GDM1 (cell line): ENCODE measurements around the gene TLE2.

Experiments
- DNase-seq: peaks from one replicate; lab custom pipeline; 2025; lab: John Stamatoyannopoulos, UW

Gene TLE2

DNA sequence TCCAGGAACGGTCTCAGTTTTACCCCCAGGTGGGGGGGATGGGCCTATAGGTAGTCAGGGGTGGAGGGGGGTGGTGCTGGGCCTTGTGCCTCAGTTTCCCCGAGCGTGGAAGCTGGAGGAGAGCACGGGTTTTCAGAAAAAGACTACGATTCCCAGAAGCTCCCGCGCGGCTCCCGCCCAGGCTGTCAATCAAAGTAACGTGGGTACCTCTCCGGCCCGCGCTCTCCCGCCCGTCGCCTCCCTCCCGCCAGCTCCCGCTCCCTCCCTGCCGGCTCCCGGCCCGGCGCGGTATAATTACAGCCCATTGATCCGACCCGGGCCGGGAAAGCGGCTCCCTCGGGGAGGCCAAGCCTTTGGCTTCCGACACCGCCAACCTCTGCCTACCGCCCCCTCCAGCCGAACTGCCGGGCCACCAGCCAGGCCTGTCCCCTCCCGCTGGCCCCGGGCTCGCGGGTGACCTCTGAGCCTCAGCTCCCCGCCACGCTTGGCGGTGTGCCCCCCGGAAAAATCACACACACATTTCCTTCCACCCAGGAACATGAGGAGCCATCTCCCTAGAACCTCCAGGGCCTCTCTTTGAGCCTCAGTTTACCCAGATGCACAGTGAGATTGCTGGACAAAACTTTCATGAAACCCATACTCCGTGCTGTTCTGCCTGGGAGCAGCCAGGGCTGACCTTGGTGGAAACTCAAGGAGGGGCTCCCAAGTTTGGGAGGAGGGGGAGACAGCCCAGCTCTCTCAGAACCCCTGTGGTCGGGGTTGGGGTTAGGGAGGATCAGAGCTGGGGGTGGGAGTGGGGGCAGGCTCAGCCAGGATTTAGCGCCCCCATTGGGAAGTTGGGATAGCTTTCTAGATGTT is 7.3 kb upstream of the TLE2 start:
- DNase-seq, result peak; percentile 77

GRCh38 chr19:3035542-3036118 is 6.5 kb upstream of the TLE2 start:
- DNase-seq, result peak; percentile 98

GRCh38 chr19:3034656-3035541 is 5.8 kb upstream of the TLE2 start:
- peak; percentile 51 for DNase-seq

DNA sequence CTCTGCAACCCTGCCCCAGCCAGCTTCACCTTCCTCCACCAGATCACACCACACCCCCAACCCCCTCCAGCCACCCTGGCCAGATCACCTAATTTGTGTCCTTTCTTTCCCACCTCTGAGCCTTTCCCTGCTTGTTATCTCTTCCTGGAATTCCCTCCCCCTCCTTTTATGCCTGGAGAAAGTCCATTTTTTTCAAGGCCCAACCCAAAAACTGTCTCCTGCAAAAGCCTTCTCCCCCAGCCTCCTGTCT is 5.3 kb upstream of the TLE2 start:
- DNase-seq, result no peak

GRCh38 chr19:3033595-3034405 is 4.7 kb upstream of the TLE2 start:
- DNase-seq, result no peak

- DNase-seq, result no peak
Observed at GRCh38 chr19:3031607-3031867, 2.5 kb upstream of the TLE2 start.

- DNase-seq, result no peak
Observed at GRCh38 chr19:3028305-3029064, 595 bp downstream of the TLE2 start.

DNA sequence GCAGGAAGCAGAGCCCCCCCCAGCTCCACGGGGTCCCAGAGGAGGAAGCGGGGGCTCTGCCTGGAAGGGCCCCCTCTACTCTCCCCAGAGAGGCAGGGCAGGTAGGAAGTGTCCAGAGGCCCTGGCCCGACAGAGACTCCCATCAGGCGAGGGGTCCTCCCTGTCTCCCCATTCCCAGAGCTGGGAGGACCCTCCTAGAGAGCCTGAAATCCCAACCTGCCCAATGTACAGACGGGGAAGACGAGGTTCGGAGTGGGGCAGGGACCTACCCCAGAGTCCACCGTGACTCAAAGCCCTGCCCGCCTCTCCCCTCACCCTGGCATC is 1.1 kb downstream of the TLE2 start:
- no peak for DNase-seq

DNA sequence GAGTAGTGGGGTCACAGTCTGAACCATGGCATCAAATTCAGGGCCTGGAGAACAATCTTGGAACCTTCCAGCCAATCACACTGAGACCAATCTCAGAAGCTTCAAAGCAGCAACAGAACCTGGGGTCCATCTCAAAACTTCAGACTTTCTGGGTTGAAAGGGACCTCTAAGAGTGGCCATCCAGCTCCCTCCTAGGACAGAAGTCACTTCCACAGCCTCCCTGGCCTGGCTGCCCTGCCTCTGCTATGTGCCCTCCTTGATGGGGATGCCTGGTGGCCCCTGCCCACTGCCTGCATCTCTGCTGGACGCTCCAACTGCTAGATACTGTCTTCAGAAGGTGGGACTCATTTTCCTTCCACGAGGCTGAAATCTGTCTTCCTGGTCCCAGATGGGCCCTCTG is 1.8 kb downstream of the TLE2 start:
- no peak for DNase-seq

DNA sequence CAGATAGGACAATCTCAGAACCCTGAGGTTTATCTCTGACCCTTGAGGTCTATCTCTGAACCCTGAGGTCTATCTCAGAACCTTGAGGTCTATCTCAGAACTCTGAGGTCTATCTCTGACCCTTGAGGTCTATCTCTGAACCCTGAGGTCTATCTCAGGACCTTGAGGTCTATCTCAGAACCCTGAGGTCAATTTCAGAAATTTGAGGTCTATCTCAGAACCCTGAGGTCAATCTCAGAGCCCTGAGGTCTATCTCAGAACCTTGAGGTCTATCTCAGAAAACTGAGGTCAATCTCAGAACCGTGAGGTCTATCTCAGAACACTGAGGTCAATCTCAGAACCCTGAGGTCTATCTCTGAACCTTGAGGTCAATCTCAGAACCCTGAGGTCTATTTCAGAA is 2.3 kb downstream of the TLE2 start:
- DNase-seq, result no peak

GRCh38 chr19:3025549-3025886 is 3.6 kb downstream of the TLE2 start:
- DNase-seq, result no peak

DNA sequence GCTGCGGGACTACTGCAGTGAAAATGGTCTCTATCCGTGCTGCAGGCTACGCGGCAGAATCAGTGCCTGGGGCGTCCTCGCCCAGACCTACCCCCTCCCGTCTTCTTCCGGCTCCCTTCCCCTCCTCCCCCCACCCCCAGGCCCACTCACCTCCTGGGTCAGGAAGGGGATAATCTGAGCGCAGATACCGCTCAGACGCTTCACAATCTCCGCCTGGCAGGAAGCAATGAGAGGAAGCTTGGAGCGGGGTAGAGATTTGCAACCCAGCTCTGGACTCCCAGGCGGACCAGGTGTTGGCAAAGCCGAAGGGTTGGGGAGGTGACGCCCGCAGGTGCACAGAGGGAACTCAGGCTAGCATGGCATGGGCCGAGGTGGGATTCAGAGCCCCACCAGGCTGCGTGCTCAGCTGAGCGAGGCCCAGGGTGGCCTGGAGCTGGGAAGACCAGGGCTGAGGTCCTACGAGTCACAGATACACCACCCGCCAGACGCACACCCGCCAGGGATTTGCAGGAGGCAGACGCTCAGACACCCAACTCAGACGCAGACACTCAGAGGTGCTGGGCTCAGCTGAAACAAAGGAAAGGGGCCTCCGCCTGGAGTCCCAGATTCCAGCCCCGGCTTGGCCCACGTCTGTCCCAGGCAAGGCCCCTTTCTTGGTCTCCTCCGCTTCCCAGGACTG is 4.1 kb downstream of the TLE2 start:
- DNase-seq, result no peak

GRCh38 chr19:3024509-3024869 is 4.6 kb downstream of the TLE2 start:
- DNase-seq, result no peak

DNA sequence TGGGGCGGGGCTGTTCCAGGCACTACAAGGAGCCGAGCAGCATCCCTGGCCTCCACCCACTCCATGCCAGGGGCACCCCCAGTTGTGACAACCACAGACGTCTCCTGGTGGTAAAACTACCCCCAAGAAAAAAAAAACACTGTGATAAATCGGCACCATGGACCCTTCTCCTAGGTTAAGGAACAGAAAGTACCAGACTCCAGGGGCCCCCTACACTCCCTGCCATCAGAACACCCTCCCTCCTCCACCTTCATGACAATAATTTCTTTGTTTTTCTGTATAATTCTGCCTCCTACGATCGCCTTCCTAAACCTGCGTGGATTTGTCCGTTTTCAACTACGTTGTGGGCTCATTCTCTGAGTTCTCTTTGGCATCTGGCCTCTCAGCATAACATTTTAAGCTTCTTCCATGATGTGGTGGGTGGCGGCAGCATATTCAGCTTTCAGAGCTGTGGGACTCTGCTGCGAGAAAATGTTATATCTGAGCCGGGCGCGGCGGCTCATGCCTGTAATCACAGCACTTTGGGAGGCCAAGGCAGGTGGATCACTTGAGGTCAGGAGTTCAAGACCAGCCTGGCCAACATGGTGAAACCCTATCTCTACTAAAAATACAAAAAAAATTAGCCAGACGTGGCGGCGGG is 8.6 kb downstream of the TLE2 start:
- no peak for DNase-seq

DNA sequence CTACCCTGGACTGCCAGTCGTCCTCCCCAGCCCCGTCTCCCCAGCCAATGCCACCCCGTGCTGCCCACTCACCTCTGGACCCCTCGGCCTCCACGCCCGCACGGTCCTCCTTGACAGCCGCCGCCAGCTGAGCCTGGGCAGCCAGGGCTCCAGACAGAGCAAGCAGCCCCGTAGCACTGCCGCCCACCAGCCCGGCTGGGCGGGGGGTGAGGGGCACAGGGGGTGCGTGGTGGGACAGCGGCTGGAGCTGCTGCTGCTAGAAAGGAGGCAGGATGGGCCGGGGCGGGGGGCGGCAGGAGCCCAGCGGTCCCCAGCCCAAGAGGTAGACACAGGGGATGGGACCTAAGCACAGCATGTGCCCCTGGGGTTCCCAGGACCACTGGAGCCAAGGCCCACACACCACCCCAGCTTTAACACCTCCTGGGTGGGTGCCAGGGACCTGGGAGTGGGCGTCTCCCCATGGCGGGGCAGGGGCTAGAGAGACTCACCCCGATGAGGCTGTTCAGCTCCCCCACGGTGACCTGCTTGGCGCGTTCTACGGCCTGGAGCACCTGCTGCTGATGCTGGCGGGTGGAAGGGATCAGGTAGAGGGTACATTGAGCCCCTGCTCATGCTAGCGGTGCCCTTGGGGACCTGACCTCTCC is 9.7 kb downstream of the TLE2 start:
- no peak for DNase-seq

GRCh38 chr19:3017923-3018322 is 11.2 kb downstream of the TLE2 start:
- no peak for DNase-seq

DNA sequence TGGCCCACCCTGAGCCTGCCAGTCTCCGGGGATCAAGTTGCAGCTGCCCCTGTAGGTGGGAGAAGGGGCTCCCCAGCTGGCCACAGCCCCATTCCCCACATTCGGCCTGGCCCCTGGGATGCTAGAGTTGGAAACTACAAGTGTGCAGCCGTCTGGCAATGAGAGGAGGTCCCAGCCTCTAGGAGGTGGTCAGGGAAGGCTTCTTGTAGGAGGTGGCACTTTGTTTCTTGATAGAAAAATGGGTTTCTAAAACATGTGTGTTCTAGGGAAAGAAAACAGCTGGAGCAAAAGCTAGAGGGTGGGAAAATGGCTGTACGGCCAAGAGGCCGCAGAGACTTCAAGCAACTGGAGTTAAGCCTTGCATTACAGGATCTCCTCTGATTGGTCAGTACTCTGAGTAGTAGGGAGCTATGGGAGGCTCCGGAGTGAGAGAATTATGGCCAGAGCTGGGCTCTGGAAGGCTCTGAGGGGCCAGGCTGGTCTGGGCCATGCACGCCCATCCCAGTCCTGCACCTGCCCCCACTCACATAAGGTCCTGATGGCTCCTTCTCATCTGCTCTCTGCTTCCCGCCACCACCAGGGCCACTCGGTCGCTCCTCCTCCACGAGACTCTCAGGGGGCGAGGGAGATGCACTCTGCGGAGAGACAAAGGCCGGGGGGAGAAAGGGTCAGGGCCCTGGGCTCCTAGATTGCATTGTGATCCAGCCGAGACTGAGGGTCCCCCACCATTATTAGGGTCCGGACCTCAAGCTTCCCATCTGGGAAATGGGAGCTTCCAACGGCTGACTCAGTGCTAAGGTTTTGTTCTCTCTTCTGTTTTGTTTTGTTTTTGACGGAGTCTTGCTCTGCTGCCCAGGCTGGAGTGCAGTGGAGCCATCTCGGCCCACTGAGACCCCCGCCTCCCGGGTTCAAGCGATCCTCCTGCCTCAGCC is 13.7 kb downstream of the TLE2 start:
- no peak for DNase-seq

DNA sequence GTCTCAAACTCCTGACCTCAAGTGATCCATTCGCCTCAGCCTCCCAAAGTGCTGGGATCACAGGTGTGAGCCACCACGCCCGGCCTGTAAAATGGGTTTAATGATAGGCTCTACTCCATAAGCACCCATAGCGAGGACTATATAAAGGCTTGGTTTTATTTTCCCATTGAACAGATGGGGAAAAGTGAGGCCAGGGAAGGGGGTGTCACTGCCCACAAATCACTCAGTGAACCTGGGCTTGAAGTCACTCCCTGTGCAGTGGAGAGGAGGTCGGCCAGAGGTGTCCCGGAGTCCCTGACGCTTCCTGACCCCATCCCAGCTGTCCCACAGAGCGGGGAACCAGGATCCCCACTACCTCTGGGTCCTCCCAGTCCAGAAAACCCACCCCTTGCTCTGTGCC is 14.9 kb downstream of the TLE2 start:
- no peak for DNase-seq

- DNase-seq, result no peak
Observed at GRCh38 chr19:3013263-3013725, 15.8 kb downstream of the TLE2 start.
